Tibial artery (tissue), 4 donors: ENCODE data around the gene ALPK3.
A peak's percentile ranks its signal among the peaks of the same experiment; 100 is the strongest.

Experiments used
- DNase-seq, 2 donors: peaks; one replicate each; pipeline ENCODE4 v3.0.0-alpha.2; 2019
- H3K27ac ChIP-seq, 2 donors: fragments of 200-600 bp; sonication (generic) in 1 of 2; 1 replicate in 1 of 2; 2 replicates in 1 of 2; pipeline ENCODE4 v1.5.1; 2018 to 2019; ENCODE audit warnings: mild to moderate bottlenecking in 1 of 2
- H3K27me3 ChIP-seq, 2 donors: fragments of 200-600 bp; sonication (generic) in 1 of 2; one replicate each; pipeline versions ENCODE4 v1.5.1 to v1.6.0; 2016 to 2019
- H3K36me3 ChIP-seq, 3 donors: fragments of 200-600 bp; sonication (generic) in 2 of 3; one replicate each; pipeline ENCODE4 v1.5.1; 2016 to 2019; ENCODE audit warnings: mild to moderate bottlenecking in 2 of 3
- H3K4me1 ChIP-seq, 4 donors: fragments of 200-600 bp; sonication (generic) in 2 of 4; 1 replicate in 3 of 4; 2 replicates in 1 of 4; pipeline ENCODE4 v1.5.1; 2016 to 2019
- H3K4me3 ChIP-seq, 2 donors: fragments of 200-600 bp; sonication (generic) in 1 of 2; 1 replicate in 1 of 2; 2 replicates in 1 of 2; pipeline ENCODE4 v1.5.1; 2018 to 2019; ENCODE audit warnings: mild to moderate bottlenecking in 2 of 2
- H3K9me3 ChIP-seq, 3 donors: fragments of 200-600 bp; sonication (generic) in 1 of 3; one replicate each; pipeline ENCODE4 v1.5.1; 2016 to 2019
- CTCF ChIP-seq, 2 experiments: fragments of 200-600 bp in 1 of 2; fragments of 450-650 bp in 1 of 2; IDR thresholded peaks; one replicate each; pipeline ENCODE4 v1.5.1; 2017 to 2019; ENCODE audit warnings: antibody characterized with exemption in 2 of 2, mild to moderate bottlenecking in 1 of 2, moderate library complexity in 1 of 2
- intact Hi-C: fragments of 100-400 bp; cut with DNase I; formaldehyde crosslinking; loops from one replicate; pipeline ENCODE4 v1.15.0; 2023; ENCODE audit warnings: low total_unique reads

Gene ALPK3

GRCh38 chr15:84904419-84904818, 87.3 kb downstream of the ALPK3 start:
- TF ChIP-seq CTCF (IDR thresholded peaks at IDR 0.05), result no peak

GRCh38 chr15:84905016-84905916, 88.1 kb downstream of the ALPK3 start:
- no peaks in the 10 kb centered on the region for H3K9me3 ChIP-seq
- no peak overlapping the region for H3K4me3 ChIP-seq
- no peak for TF ChIP-seq CTCF (IDR thresholded peaks at IDR 0.05)
- intact Hi-C loops, result no loop called here
- H3K4me1 ChIP-seq, result peaks cover 0 to 61% (median 37%) of the 10 kb centered on the region in 4 donors
- no peaks in the 10 kb centered on the region for H3K27me3 ChIP-seq
- H3K27ac ChIP-seq, result peak overlapping the region; percentile 77 to 81
- H3K36me3 ChIP-seq, result no peaks in the 10 kb centered on the region
- DNase-seq, result peak in 1 of 2 donors; percentile 62

More at GRCh38 chr15:84904419-84904818, 87.3 kb downstream of the ALPK3 start:
- no peak overlapping the region for H3K4me3 ChIP-seq
- intact Hi-C loops, result no loop called here
- H3K27me3 ChIP-seq, result no peaks in the 10 kb centered on the region
- peak in 1 of 2 donors; percentile 66 for DNase-seq
- no peaks in the 10 kb centered on the region for H3K36me3 ChIP-seq
- H3K27ac ChIP-seq, result peak overlapping the region; percentile 77 to 81
- H3K9me3 ChIP-seq, result no peaks in the 10 kb centered on the region
- peaks cover 0 to 52% (median 28%) of the 10 kb centered on the region in 4 donors for H3K4me1 ChIP-seq

GRCh38 chr15:84907731-84908130, 90.6 kb downstream of the ALPK3 start:
- Histone ChIP-seq H3K9me3 (no peaks in the 10 kb centered on the region), H3K36me3 (no peaks in the 10 kb centered on the region), H3K27me3 (no peaks in the 10 kb centered on the region), H3K27ac (no peak overlapping the region), H3K4me3 (no peak overlapping the region), H3K4me1 (peaks cover 12 to 83% (median 56%) of the 10 kb centered on the region in 4 donors)
- DNase-seq, result no peak
- intact Hi-C loops, result no loop called here
- no peak for TF ChIP-seq CTCF (IDR thresholded peaks at IDR 0.05)

- no peak overlapping the region for H3K4me3 ChIP-seq
- no peak for TF ChIP-seq CTCF (IDR thresholded peaks at IDR 0.05)
- intact Hi-C loops, result no loop called here
- no peaks in the 10 kb centered on the region for H3K36me3 ChIP-seq
- peaks cover 17 to 83% (median 61%) of the 10 kb centered on the region in 4 donors for H3K4me1 ChIP-seq
- no peaks in the 10 kb centered on the region for H3K27me3 ChIP-seq
- peak overlapping the region; percentile 70 to 87 for H3K27ac ChIP-seq
- DNase-seq, result peak in 1 of 2 donors; percentile 62
- H3K9me3 ChIP-seq, result no peaks in the 10 kb centered on the region
Measured at GRCh38 chr15:84908564-84908963, 91.4 kb downstream of the ALPK3 start.

- no peaks in the 10 kb centered on the region for H3K27me3 ChIP-seq
- intact Hi-C loops, result no loop called here
- H3K27ac ChIP-seq, result peak overlapping the region; percentile 70 to 87
- H3K4me3 ChIP-seq, result no peak overlapping the region
- H3K4me1 ChIP-seq, result peaks cover 17 to 83% (median 59%) of the 10 kb centered on the region in 4 donors
- no peak for TF ChIP-seq CTCF (IDR thresholded peaks at IDR 0.05)
- no peaks in the 10 kb centered on the region for H3K36me3 ChIP-seq
- DNase-seq, result no peak
- H3K9me3 ChIP-seq, result no peaks in the 10 kb centered on the region
Measured at GRCh38 chr15:84909029-84909428, 91.9 kb downstream of the ALPK3 start.
